K562 (cell line): ENCODE results near the gene C18orf32. TPM values are rescaled to one million over a fixed set of nuclear protein-coding genes. Genes with fewer than 3 reads are reported as not detected.

Experiments used
- ATAC-seq: fragments of 200-7000 bp; cut with Tn5 transposase; 3 replicates; pipeline ENCODE4 v1.9.1; 2020; ENCODE audit warnings: moderate library complexity
- BruUV-seq: library from RNA; stranded (reverse); fragments of 400-500 nt; replicated peaks from 2 replicates; lab custom pipeline; 2021; lab: Mats Ljungman, UMichigan
- CTCF ChIA-PET: fragments of 300-600 bp; formaldehyde crosslinking; extraction: SDS; loops from one replicate; lab custom pipeline; 2021; ENCODE audit warnings: low intra/inter-chr PET ratio; lab: Yijun Ruan, JAX
- POLR2A ChIA-PET: fragments of 300-600, 350-650 bp; sonication (Branson Sonifier 250); formaldehyde crosslinking; extraction: SDS; loops from one replicate; lab custom pipeline; 2021; ENCODE audit warnings: antibody characterized with exemption, inconsistent platforms; lab: Yijun Ruan, JAX
- DNase-seq, 4 experiments: peaks; one replicate each; pipeline versions ENCODE4 v3.0.0 to v3.0.0-alpha.2; 2011 to 2018; ENCODE audit warnings: low spot score in 3 of 4, mixed read lengths in 3 of 4; ENCODE audit errors: extremely low read depth in 1 of 4
- FAIRE-seq: peaks from 2 replicates; lab custom pipeline; 2011; peaks lifted over from hg19 to GRCh38; lab: Jason Lieb, UNC
- H2AFZ ChIP-seq: 2 replicates; pipeline ENCODE4 v1.6.0; 2011; ENCODE audit warnings: low read depth, low read length, control low read depth, inconsistent platforms
- H3K27ac ChIP-seq: fragments of 200-600 bp; 3 replicates; pipeline ENCODE4 v1.8.0; 2011; ENCODE audit warnings: low read depth, mild to moderate bottlenecking, control low read depth, inconsistent platforms, low read length, moderate library complexity, mixed read lengths; ENCODE audit errors: extremely low read depth
- H3K27me3 ChIP-seq, 2 experiments: fragments of 300-600 bp in 1 of 2; 2 replicates in 1 of 2; 3 replicates in 1 of 2; pipeline versions ENCODE4 v1.6.0 to v1.8.0; 2011; ENCODE audit warnings: inconsistent platforms in 2 of 2, low read length in 2 of 2, mild to moderate bottlenecking in 1 of 2, mixed read lengths in 1 of 2, moderate library complexity in 1 of 2; ENCODE audit not compliant: control insufficient read depth in 2 of 2, insufficient read depth in 2 of 2
- H3K36me3 ChIP-seq: fragments of 300-600 bp; 3 replicates; pipeline ENCODE4 v1.8.0; 2011; ENCODE audit warnings: mild to moderate bottlenecking, low read length, inconsistent platforms; ENCODE audit not compliant: control insufficient read depth, insufficient read depth
- H3K4me1 ChIP-seq, 2 experiments: fragments of 200-600 bp in 1 of 2; replicated peaks in 1 of 2; 2 replicates in 1 of 2; 3 replicates in 1 of 2; pipeline versions ENCODE4 v1.5.1 to v1.8.0; 2011; ENCODE audit warnings: inconsistent platforms in 2 of 2, low read length in 2 of 2, mild to moderate bottlenecking in 1 of 2, mixed read lengths in 1 of 2, moderate library complexity in 1 of 2; ENCODE audit not compliant: control insufficient read depth in 2 of 2, insufficient read depth in 2 of 2
- H3K4me2 ChIP-seq: 2 replicates; pipeline ENCODE4 v1.6.1; 2011; ENCODE audit warnings: low read length, control low read depth, inconsistent platforms, mixed read lengths; ENCODE audit not compliant: insufficient read depth
- H3K4me3 ChIP-seq: fragments of 200-600 bp; sonication (generic), shearing (Covaris generic); 2 replicates; pipeline ENCODE4 v1.5.1; 2016; ENCODE audit warnings: control low read depth, inconsistent platforms
- H3K79me2 ChIP-seq: fragments of 200-600 bp; 3 replicates; pipeline ENCODE4 v1.8.0; 2011; ENCODE audit warnings: low read length, inconsistent platforms; ENCODE audit not compliant: control insufficient read depth, insufficient read depth
- H3K9ac ChIP-seq, 2 experiments: 2 replicates each; pipeline versions ENCODE4 v1.6.0 to v1.6.1; 2011; ENCODE audit warnings: low read depth in 2 of 2, low read length in 2 of 2, control low read depth in 1 of 2, inconsistent platforms in 1 of 2, mild to moderate bottlenecking in 1 of 2, mixed read lengths in 1 of 2; ENCODE audit not compliant: insufficient read depth in 1 of 2
- H3K9me1 ChIP-seq: one replicate; pipeline ENCODE4 v1.6.0; 2011; ENCODE audit warnings: inconsistent platforms, mild to moderate bottlenecking, low read length, moderate library complexity; ENCODE audit not compliant: control insufficient read depth, insufficient read depth
- H3K9me3 ChIP-seq: replicated peaks from 2 replicates; pipeline ENCODE4 v1.5.1; 2011; ENCODE audit warnings: low read depth, low read length, inconsistent platforms; ENCODE audit not compliant: control insufficient read depth, insufficient read depth
- H4K20me1 ChIP-seq: replicated peaks from 2 replicates; pipeline ENCODE4 v1.6.1; 2011; ENCODE audit warnings: low read length, inconsistent platforms, mixed read lengths; ENCODE audit not compliant: control insufficient read depth, insufficient read depth
- CBX5 ChIP-seq: IDR thresholded peaks from 2 replicates; pipeline ENCODE4 v1.6.1; 2014; ENCODE audit warnings: low read depth, borderline replicate concordance
- CHD1 ChIP-seq: fragments of 200-600 bp; sonication (generic); IDR thresholded peaks from one replicate; pipeline ENCODE4 v1.6.1; 2012; ENCODE audit warnings: mild to moderate bottlenecking, moderate library complexity, low read length, inconsistent platforms
- CREBBP ChIP-seq: IDR thresholded peaks from one replicate; pipeline ENCODE4 v1.6.1; 2012; ENCODE audit warnings: low read depth, mild to moderate bottlenecking, control low read depth, inconsistent platforms, low read length
- EZH2 ChIP-seq: IDR thresholded peaks from 2 replicates; pipeline ENCODE4 v1.6.1; 2012; ENCODE audit warnings: low read depth, mild to moderate bottlenecking, inconsistent platforms, low read length, borderline replicate concordance
- FOSL1 ChIP-seq: fragments of 200-800 bp; sonication (Bioruptor generic); conservative IDR thresholded peaks from 2 replicates; pipeline ENCODE4 v1.6.1; 2016; ENCODE audit warnings: missing genetic modification characterization, missing compliant biosample characterization
- HINFP ChIP-seq: fragments of 450-650 bp; conservative IDR thresholded peaks from 2 replicates; pipeline ENCODE4 v1.6.1; 2016; ENCODE audit warnings: missing genetic modification characterization, low read depth, mild to moderate bottlenecking, control low read depth, missing compliant biosample characterization
- POLR2G ChIP-seq: fragments of 200-400 bp; formaldehyde crosslinking; IDR thresholded peaks from 2 replicates; pipeline ENCODE4 v1.6.1; 2017; ENCODE audit warnings: low read depth, mild to moderate bottlenecking, antibody characterized with exemption, low read length, moderate library complexity
- PRPF4 ChIP-seq: fragments of 200-400 bp; formaldehyde crosslinking; IDR thresholded peaks from one replicate; pipeline ENCODE4 v1.6.1; 2017; ENCODE audit warnings: low read length, low read depth, mild to moderate bottlenecking; ENCODE audit not compliant: insufficient read depth, poor library complexity, severe bottlenecking
- RBM34 ChIP-seq: fragments of 200-400 bp; formaldehyde crosslinking; IDR thresholded peaks from 2 replicates; pipeline ENCODE4 v1.6.1; 2018; ENCODE audit warnings: low read length, borderline replicate concordance; ENCODE audit not compliant: insufficient read depth
- SMAD2 ChIP-seq: fragments of 150-350 bp; IDR thresholded peaks from 2 replicates; pipeline ENCODE4 v1.6.1; 2014; ENCODE audit warnings: low read depth, mild to moderate bottlenecking, low read length
- TAF15 ChIP-seq: fragments of 200-400 bp; formaldehyde crosslinking; IDR thresholded peaks from 2 replicates; pipeline ENCODE4 v1.6.1; 2017; ENCODE audit warnings: mild to moderate bottlenecking, low read depth, low read length, moderate library complexity
- U2AF1 ChIP-seq: fragments of 200-400 bp; formaldehyde crosslinking; optimal IDR thresholded peaks from 2 replicates; pipeline ENCODE3; 2017; ENCODE audit warnings: mild to moderate bottlenecking, low read depth, low read length, moderate library complexity
- ZBTB2 ChIP-seq: fragments of 450-650 bp; IDR thresholded peaks from 2 replicates; pipeline ENCODE4 v1.6.1; 2016; ENCODE audit warnings: antibody characterized with exemption
- ZFPM2 ChIP-seq: fragments of 250-450 bp; sonication (Bioruptor Pico); IDR thresholded peaks from 2 replicates; pipeline ENCODE4 v1.5.1; 2022; ENCODE audit warnings: mild to moderate bottlenecking
- ZNF780A ChIP-seq: fragments of 250-450 bp; sonication (Bioruptor Pico); IDR thresholded peaks from 2 replicates; pipeline ENCODE4 v1.5.0; 2021; ENCODE audit warnings: mild to moderate bottlenecking
- WGBS: fragments of 100-300 bp; shearing (Covaris generic); methylation state at CpG from one replicate; pipeline ENCODE4 v1.1.6; 2016; ENCODE audit warnings: low coverage, mixed read lengths; ENCODE audit not compliant: insufficient coverage; ENCODE audit errors: missing lambda C conversion rate; 5-methylcytosine and 5-hydroxymethylcytosine counted together
- in situ Hi-C: fragments of 300-500 bp; cut with MboI; formaldehyde crosslinking; loops from 4 replicates; pipeline ENCODE4 v1.15.0; 2018; ENCODE audit warnings: inconsistent platforms, mixed read lengths
- intact Hi-C: fragments of 100-400 bp; cut with micrococcal nuclease; formaldehyde crosslinking; loops from 2 replicates; pipeline ENCODE4 v1.14.2; 2022
- polyA plus RNA-seq, 8 experiments: library from polyadenylated mRNA; depleted of rRNA in 4 of 8; stranded (reverse) in 5 of 8; unstranded in 3 of 8; fragments of >200 nt; fragmentation: Nextera tagmentation in 2 of 8; fragmentation: Illumina TruSeq in 1 of 8; extraction: Ambion mirVana in 2 of 8; extraction: Trizol in 1 of 8; gene quantifications; 2 replicates each; pipeline versions ENCODE4 v1.2.1 to v1.2.3, GENCODE V29; 2011 to 2014; ENCODE audit warnings: inconsistent platforms in 1 of 8, missing spikeins in 1 of 8
- total RNA-seq, 7 experiments: library from RNA; depleted of rRNA in 6 of 7; stranded (reverse); fragments of >200 nt in 6 of 7; fragmentation: Illumina TruSeq in 2 of 7; extraction: Trizol in 2 of 7; gene quantifications; 2 replicates each; pipeline versions ENCODE4 v1.2.1 to v1.2.3, GENCODE V29; 2011 to 2021; ENCODE audit warnings: low replicate concordance in 1 of 7
- TF ChIP-seq, protein P1 (sequence below): fragments of 250-450 bp; sonication (Bioruptor Pico); IDR thresholded peaks from 2 replicates; pipeline ENCODE4 v1.5.1; 2021; ENCODE audit warnings: mild to moderate bottlenecking
- TF ChIP-seq, protein P2 (sequence below): sonication (generic); formaldehyde crosslinking; IDR thresholded peaks from 2 replicates; pipeline ENCODE4 v1.9.0; 2022; ENCODE audit warnings: mild to moderate bottlenecking, missing genetic modification reagents

Gene C18orf32
- total and polyA plus RNA-seq, 9 of the 15 experiments (the other 6 are each of a cell fraction or from before 2014, with no cell fraction given) = 8.5 to 35.0 (median 20.4) TPM

DNA sequence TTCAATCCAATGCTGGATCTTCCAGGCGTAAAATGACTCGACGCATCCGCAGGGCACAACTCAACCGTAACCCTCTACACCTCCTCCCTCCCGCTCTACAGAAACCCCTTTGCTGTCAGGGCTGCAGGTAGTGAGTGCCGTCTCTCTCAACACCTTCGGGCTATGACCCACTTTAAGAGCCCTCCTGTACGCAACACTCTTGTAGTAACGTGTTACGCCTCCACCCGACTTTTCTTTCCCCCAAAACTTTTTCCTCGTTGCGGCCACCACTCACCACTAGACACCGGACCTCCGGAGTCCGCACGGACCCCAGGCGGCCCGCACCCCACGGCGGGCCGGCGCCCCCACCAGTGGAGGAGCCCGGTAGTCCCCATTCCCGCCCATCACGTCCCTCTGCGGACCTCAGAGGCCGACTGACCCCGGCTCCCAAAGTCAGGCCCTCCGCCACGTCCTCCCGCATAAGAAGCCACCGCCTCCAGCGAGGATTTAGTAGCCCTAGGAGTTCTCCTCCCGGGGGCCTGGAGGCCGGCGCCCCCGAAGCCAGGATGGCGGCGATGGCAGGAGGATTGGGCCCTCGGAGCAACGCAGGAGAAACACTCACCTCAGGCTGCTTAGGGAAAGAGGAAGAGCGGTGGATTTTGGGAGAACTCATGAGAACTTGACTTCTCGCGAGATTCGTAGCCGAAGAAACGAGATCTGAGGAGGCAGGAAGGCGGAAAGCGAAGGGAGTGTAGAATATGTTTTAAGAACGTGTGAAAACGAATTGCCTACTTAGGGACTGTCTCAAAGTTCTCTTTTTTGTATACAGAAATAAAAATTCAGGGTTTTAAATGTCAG lies 5.0 kb upstream of the C18orf32 start, which contains the start of gene RPL17:
Gene RPL17, minus strand, starts transcription at position 609 of the 837 bp plus-strand sequence.
- FAIRE-seq = peak; percentile 94
- H3K36me3 ChIP-seq = peaks cover 45% of the 10 kb centered on the region
- no peaks in the 10 kb centered on the region for H3K9me3 ChIP-seq
- H4K20me1 ChIP-seq = peaks cover 15% of the 10 kb centered on the region; the same call in 1 of the 2 replicates
- no TSS peak for BruUV-seq
- peak; percentile 71 for ATAC-seq
- H3K4me1 ChIP-seq = peaks cover 6 to 22% of the 10 kb centered on the region in 2 experiments; a peak in 4 of 5 replicates
- in situ Hi-C loops = no loop called here
- peak within 1 kb of the TSS; percentile 99 for H2AFZ ChIP-seq
- H3K27me3 ChIP-seq = no peaks in the 10 kb centered on the region
- H3K4me2 ChIP-seq = peak within 1 kb of the TSS; percentile 96
- H3K9ac ChIP-seq = peak within 1 kb of the TSS; percentile 96 to 99
- ChIA-PET POLR2A (no interaction called here), CTCF (no interaction called here)
- WGBS = 0% methylated on average over 32 of the region's 53 CpGs
- no peaks in the 10 kb centered on the region for H3K9me1 ChIP-seq
- intact Hi-C loops = no loop called here
- H3K27ac ChIP-seq = peak within 1 kb of the TSS; percentile 96
- DNase-seq = peak; percentile 76 to 97 (median 82)
- peak within 1 kb of the TSS; percentile 99 for H3K4me3 ChIP-seq
- peaks cover 38% of the 10 kb centered on the region for H3K79me2 ChIP-seq
- TF ChIP-seq RBM34 = no peak
- no peak for TF ChIP-seq ZFPM2
- TF ChIP-seq TAF15 = no peak
- peak; percentile 98 for TF ChIP-seq POLR2G
- no peak for TF ChIP-seq SMAD2
- no peak for TF ChIP-seq FOSL1 (tag)
- no peak for TF ChIP-seq ZBTB2
- TF ChIP-seq CREBBP = no peak
- no peak for TF ChIP-seq CBX5
- TF ChIP-seq HINFP (tag) = no peak
- TF ChIP-seq, protein P1, sequence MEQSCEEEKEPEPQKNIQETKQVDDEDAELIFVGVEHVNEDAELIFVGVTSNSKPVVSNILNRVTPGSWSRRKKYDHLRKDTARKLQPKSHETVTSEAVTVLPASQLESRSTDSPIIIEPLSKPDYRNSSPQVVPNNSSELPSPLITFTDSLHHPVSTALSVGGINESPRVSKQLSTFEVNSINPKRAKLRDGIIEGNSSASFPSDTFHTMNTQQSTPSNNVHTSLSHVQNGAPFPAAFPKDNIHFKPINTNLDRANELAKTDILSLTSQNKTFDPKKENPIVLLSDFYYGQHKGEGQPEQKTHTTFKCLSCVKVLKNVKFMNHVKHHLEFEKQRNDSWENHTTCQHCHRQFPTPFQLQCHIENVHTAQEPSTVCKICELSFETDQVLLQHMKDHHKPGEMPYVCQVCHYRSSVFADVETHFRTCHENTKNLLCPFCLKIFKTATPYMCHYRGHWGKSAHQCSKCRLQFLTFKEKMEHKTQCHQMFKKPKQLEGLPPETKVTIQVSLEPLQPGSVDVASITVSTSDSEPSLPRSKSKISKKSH = no peak
- no peak for TF ChIP-seq U2AF1
- TF ChIP-seq PRPF4 = peak; percentile 40
- TF ChIP-seq, protein P2, sequence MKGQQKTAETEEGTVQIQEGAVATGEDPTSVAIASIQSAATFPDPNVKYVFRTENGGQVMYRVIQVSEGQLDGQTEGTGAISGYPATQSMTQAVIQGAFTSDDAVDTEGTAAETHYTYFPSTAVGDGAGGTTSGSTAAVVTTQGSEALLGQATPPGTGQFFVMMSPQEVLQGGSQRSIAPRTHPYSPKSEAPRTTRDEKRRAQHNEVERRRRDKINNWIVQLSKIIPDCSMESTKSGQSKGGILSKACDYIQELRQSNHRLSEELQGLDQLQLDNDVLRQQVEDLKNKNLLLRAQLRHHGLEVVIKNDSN (CRISPR knock-in tag) = no peak
- no peak for TF ChIP-seq CHD1
- TF ChIP-seq EZH2 = no peak
- no peak for TF ChIP-seq ZNF780A (CRISPR knock-in tag)
